ENCODE measurements around the gene C9orf43. TPM values are rescaled to one million over a fixed set of nuclear protein-coding genes. Genes with fewer than 3 reads are reported as not detected.
"Not testable (repeated sequence)": the region's sequence is repeated elsewhere in the genome, so short reads cannot be mapped to it uniquely, and the experiment has no call there.

The C9orf43 gene
- total RNA-seq, 1 donor from 2014 or later, result not detected

GRCh38 chr9:113436728-113437515 is 26.4 kb downstream of the C9orf43 start:
- DNase-seq (ENCODE audit: low spot score in 2 of 2), result no peak
- no peaks in the 10 kb centered on the region for H3K36me3 ChIP-seq
- H3K4me1 ChIP-seq, result no peaks in the 10 kb centered on the region
- intact Hi-C loops (cut with DNase I), result no loop called here
- H3K27me3 ChIP-seq, result no peaks in the 10 kb centered on the region
- TF ChIP-seq, protein P1, sequence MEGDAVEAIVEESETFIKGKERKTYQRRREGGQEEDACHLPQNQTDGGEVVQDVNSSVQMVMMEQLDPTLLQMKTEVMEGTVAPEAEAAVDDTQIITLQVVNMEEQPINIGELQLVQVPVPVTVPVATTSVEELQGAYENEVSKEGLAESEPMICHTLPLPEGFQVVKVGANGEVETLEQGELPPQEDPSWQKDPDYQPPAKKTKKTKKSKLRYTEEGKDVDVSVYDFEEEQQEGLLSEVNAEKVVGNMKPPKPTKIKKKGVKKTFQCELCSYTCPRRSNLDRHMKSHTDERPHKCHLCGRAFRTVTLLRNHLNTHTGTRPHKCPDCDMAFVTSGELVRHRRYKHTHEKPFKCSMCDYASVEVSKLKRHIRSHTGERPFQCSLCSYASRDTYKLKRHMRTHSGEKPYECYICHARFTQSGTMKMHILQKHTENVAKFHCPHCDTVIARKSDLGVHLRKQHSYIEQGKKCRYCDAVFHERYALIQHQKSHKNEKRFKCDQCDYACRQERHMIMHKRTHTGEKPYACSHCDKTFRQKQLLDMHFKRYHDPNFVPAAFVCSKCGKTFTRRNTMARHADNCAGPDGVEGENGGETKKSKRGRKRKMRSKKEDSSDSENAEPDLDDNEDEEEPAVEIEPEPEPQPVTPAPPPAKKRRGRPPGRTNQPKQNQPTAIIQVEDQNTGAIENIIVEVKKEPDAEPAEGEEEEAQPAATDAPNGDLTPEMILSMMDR (IDR thresholded peaks at IDR 0.05), result no peak
- no peaks in the 10 kb centered on the region for H3K9me3 ChIP-seq
- H3K4me3 ChIP-seq, result no peak overlapping the region
- H3K27ac ChIP-seq, result no peak overlapping the region

- H3K4me1 ChIP-seq; intact Hi-C loops (cut with DNase I); H3K4me3 ChIP-seq; H3K36me3 ChIP-seq; H3K27me3 ChIP-seq; H3K27ac ChIP-seq; H3K9me3 ChIP-seq; DNase-seq (ENCODE audit: low spot score in 2 of 2): not testable (repeated sequence)
These were observed 27.2 kb downstream of the C9orf43 start for GRCh38 chr9:113437716-113438115.

- intact Hi-C loops (cut with DNase I), result no loop called here
- Histone ChIP-seq H3K27ac (no peak overlapping the region), H3K4me3 (no peak overlapping the region), H3K27me3 (no peaks in the 10 kb centered on the region), H3K36me3 (no peaks in the 10 kb centered on the region), H3K9me3 (no peaks in the 10 kb centered on the region), H3K4me1 (peaks cover 0 to 6% of the 10 kb centered on the region in 2 donors)
- TF ChIP-seq, protein P1 (IDR thresholded peaks at IDR 0.05), result no peak
- DNase-seq (ENCODE audit: low spot score in 2 of 2), result no peak
These were observed 34.2 kb downstream of the C9orf43 start for GRCh38 chr9:113444736-113445135.

- DNase-seq (ENCODE audit: low spot score in 2 of 2), result no peak
- H3K9me3 ChIP-seq, result no peaks in the 10 kb centered on the region
- H3K27me3 ChIP-seq, result no peaks in the 10 kb centered on the region
- H3K36me3 ChIP-seq, result no peaks in the 10 kb centered on the region
- peak overlapping the region in 1 of 2 donors; percentile 44 for H3K27ac ChIP-seq
- intact Hi-C loops (cut with DNase I), result loop anchor here (2.0 kb wide), 2 partner anchors 140 to 208 kb away; no protein-coding TSS in a partner anchor
- peaks cover 0 to 14% of the 10 kb centered on the region in 2 donors for H3K4me1 ChIP-seq
- TF ChIP-seq, protein P1 (IDR thresholded peaks at IDR 0.05), result peak; percentile 50 to 69 (median 67)
- H3K4me3 ChIP-seq, result no peak overlapping the region
These were observed 35.8 kb downstream of the C9orf43 start for GRCh38 chr9:113446323-113446740.

- intact Hi-C loops (cut with DNase I), result no loop called here
These were observed 38.8 kb downstream of the C9orf43 start for GRCh38 chr9:113449376-113449775.

DNA sequence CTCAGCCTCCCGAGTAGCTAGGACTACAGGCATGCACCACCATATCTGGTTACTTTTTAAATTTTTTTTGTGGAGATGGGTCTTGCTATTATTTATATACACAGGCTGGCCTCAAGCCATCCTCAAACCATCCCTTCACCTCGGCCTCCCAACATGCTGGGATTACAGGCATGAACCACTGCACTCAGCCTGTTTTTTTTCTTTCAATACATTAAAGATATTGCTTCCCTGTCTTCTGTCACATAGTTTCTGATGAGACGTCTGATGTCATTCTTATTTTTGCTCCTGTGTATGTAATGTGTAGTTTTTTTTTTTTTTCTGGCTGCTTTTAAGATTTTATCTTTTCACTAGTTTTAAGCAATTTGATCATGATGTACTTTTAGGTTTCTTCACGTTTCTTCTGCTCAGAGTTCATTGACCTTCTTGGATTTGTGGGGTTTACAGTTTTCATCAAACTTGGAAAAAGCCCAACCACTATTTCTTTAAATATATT is 41.6 kb downstream of the C9orf43 start:
- Histone ChIP-seq H3K27ac (peak overlapping the region; percentile 42 to 75), H3K36me3 (no peaks in the 10 kb centered on the region), H3K9me3 (no peaks in the 10 kb centered on the region), H3K4me3 (no peak overlapping the region), H3K4me1 (peaks cover 16 to 47% of the 10 kb centered on the region in 2 donors), H3K27me3 (no peaks in the 10 kb centered on the region)
- TF ChIP-seq, protein P1 (IDR thresholded peaks at IDR 0.05), result no peak
- intact Hi-C loops (cut with DNase I), result no loop called here
- no peak for DNase-seq (ENCODE audit: low spot score in 2 of 2)

More at GRCh38 chr9:113449376-113449775, 38.8 kb downstream of the C9orf43 start:
- Histone ChIP-seq H3K36me3 (no peaks in the 10 kb centered on the region), H3K4me1 (peaks cover 5 to 24% of the 10 kb centered on the region in 2 donors), H3K27me3 (no peaks in the 10 kb centered on the region), H3K27ac (peak overlapping the region; percentile 75 to 78), H3K9me3 (no peaks in the 10 kb centered on the region), H3K4me3 (no peak overlapping the region)
- no peak for DNase-seq (ENCODE audit: low spot score in 2 of 2)
- TF ChIP-seq, protein P1 (IDR thresholded peaks at IDR 0.05), result no peak

Measured in ascending aorta (tissue), 2 donors.